K562 (cell line): ENCODE results near the gene ARMC12. TPM values are rescaled to one million over a fixed set of nuclear protein-coding genes. Genes with fewer than 3 reads are reported as not detected.

Experiments used
- ATAC-seq: fragments of 200-7000 bp; cut with Tn5 transposase; 3 replicates; pipeline ENCODE4 v1.9.1; 2020; ENCODE audit warnings: moderate library complexity
- BruUV-seq: library from RNA; stranded (reverse); fragments of 400-500 nt; replicated peaks from 2 replicates; lab custom pipeline; 2021; lab: Mats Ljungman, UMichigan
- CTCF ChIA-PET: fragments of 300-600 bp; formaldehyde crosslinking; extraction: SDS; loops from one replicate; lab custom pipeline; 2021; ENCODE audit warnings: low intra/inter-chr PET ratio; lab: Yijun Ruan, JAX
- POLR2A ChIA-PET: fragments of 300-600, 350-650 bp; sonication (Branson Sonifier 250); formaldehyde crosslinking; extraction: SDS; loops from one replicate; lab custom pipeline; 2021; ENCODE audit warnings: antibody characterized with exemption, inconsistent platforms; lab: Yijun Ruan, JAX
- DNase-seq, 4 experiments: peaks; one replicate each; pipeline versions ENCODE4 v3.0.0 to v3.0.0-alpha.2; 2011 to 2018; ENCODE audit warnings: low spot score in 3 of 4, mixed read lengths in 3 of 4; ENCODE audit errors: extremely low read depth in 1 of 4
- FAIRE-seq: peaks from 2 replicates; lab custom pipeline; 2011; peaks lifted over from hg19 to GRCh38; lab: Jason Lieb, UNC
- H2AFZ ChIP-seq: 2 replicates; pipeline ENCODE4 v1.6.0; 2011; ENCODE audit warnings: low read depth, low read length, control low read depth, inconsistent platforms
- H3K27ac ChIP-seq: fragments of 200-600 bp; 3 replicates; pipeline ENCODE4 v1.8.0; 2011; ENCODE audit warnings: low read depth, mild to moderate bottlenecking, control low read depth, inconsistent platforms, low read length, moderate library complexity, mixed read lengths; ENCODE audit errors: extremely low read depth
- H3K27me3 ChIP-seq, 2 experiments: fragments of 300-600 bp in 1 of 2; 2 replicates in 1 of 2; 3 replicates in 1 of 2; pipeline versions ENCODE4 v1.6.0 to v1.8.0; 2011; ENCODE audit warnings: inconsistent platforms in 2 of 2, low read length in 2 of 2, mild to moderate bottlenecking in 1 of 2, mixed read lengths in 1 of 2, moderate library complexity in 1 of 2; ENCODE audit not compliant: control insufficient read depth in 2 of 2, insufficient read depth in 2 of 2
- H3K36me3 ChIP-seq: fragments of 300-600 bp; 3 replicates; pipeline ENCODE4 v1.8.0; 2011; ENCODE audit warnings: mild to moderate bottlenecking, low read length, inconsistent platforms; ENCODE audit not compliant: control insufficient read depth, insufficient read depth
- H3K4me1 ChIP-seq, 2 experiments: fragments of 200-600 bp in 1 of 2; replicated peaks in 1 of 2; 2 replicates in 1 of 2; 3 replicates in 1 of 2; pipeline versions ENCODE4 v1.5.1 to v1.8.0; 2011; ENCODE audit warnings: inconsistent platforms in 2 of 2, low read length in 2 of 2, mild to moderate bottlenecking in 1 of 2, mixed read lengths in 1 of 2, moderate library complexity in 1 of 2; ENCODE audit not compliant: control insufficient read depth in 2 of 2, insufficient read depth in 2 of 2
- H3K4me2 ChIP-seq: 2 replicates; pipeline ENCODE4 v1.6.1; 2011; ENCODE audit warnings: low read length, control low read depth, inconsistent platforms, mixed read lengths; ENCODE audit not compliant: insufficient read depth
- H3K4me3 ChIP-seq: fragments of 200-600 bp; sonication (generic), shearing (Covaris generic); 2 replicates; pipeline ENCODE4 v1.5.1; 2016; ENCODE audit warnings: control low read depth, inconsistent platforms
- H3K79me2 ChIP-seq: fragments of 200-600 bp; 3 replicates; pipeline ENCODE4 v1.8.0; 2011; ENCODE audit warnings: low read length, inconsistent platforms; ENCODE audit not compliant: control insufficient read depth, insufficient read depth
- H3K9ac ChIP-seq, 2 experiments: 2 replicates each; pipeline versions ENCODE4 v1.6.0 to v1.6.1; 2011; ENCODE audit warnings: low read depth in 2 of 2, low read length in 2 of 2, control low read depth in 1 of 2, inconsistent platforms in 1 of 2, mild to moderate bottlenecking in 1 of 2, mixed read lengths in 1 of 2; ENCODE audit not compliant: insufficient read depth in 1 of 2
- H3K9me1 ChIP-seq: one replicate; pipeline ENCODE4 v1.6.0; 2011; ENCODE audit warnings: inconsistent platforms, mild to moderate bottlenecking, low read length, moderate library complexity; ENCODE audit not compliant: control insufficient read depth, insufficient read depth
- H3K9me3 ChIP-seq: replicated peaks from 2 replicates; pipeline ENCODE4 v1.5.1; 2011; ENCODE audit warnings: low read depth, low read length, inconsistent platforms; ENCODE audit not compliant: control insufficient read depth, insufficient read depth
- H4K20me1 ChIP-seq: replicated peaks from 2 replicates; pipeline ENCODE4 v1.6.1; 2011; ENCODE audit warnings: low read length, inconsistent platforms, mixed read lengths; ENCODE audit not compliant: control insufficient read depth, insufficient read depth
- ATF7 ChIP-seq: fragments of 450-650 bp; IDR thresholded peaks from 2 replicates; pipeline ENCODE4 v1.7.1; 2014; ENCODE audit warnings: mild to moderate bottlenecking, moderate library complexity
- BCL6 ChIP-seq: fragments of 250-450 bp; sonication (Bioruptor Pico); IDR thresholded peaks from 2 replicates; pipeline ENCODE4 v1.4.0; 2020
- CREB1 ChIP-seq, 2 experiments: sonication (generic) in 1 of 2; formaldehyde crosslinking in 1 of 2; IDR thresholded peaks; 2 replicates each; pipeline versions ENCODE4 v1.6.1 to v1.8.0; 2012 to 2022; ENCODE audit warnings: inconsistent platforms in 1 of 2, mild to moderate bottlenecking in 1 of 2, missing genetic modification reagents in 1 of 2, moderate library complexity in 1 of 2
- CTBP1 ChIP-seq: fragments of 450-650 bp; IDR thresholded peaks from 2 replicates; pipeline ENCODE4 v1.6.1; 2016; ENCODE audit warnings: borderline replicate concordance
- ESRRA ChIP-seq: fragments of 450-650 bp; IDR thresholded peaks from 2 replicates; pipeline ENCODE4 v1.6.1; 2014; ENCODE audit warnings: low read depth, mild to moderate bottlenecking, moderate library complexity, borderline replicate concordance
- HDAC2 ChIP-seq: fragments of 450-650 bp; IDR thresholded peaks from 2 replicates; pipeline ENCODE4 v1.6.1; 2016; ENCODE audit warnings: mild to moderate bottlenecking
- JUN ChIP-seq, 2 experiments: sonication (generic) in 1 of 2; formaldehyde crosslinking in 1 of 2; IDR thresholded peaks; 2 replicates each; pipeline versions ENCODE4 v1.6.1 to v1.8.0; 2012 to 2022; ENCODE audit warnings: borderline replicate concordance in 2 of 2, mild to moderate bottlenecking in 2 of 2, improper control_type of control experiment in 1 of 2, low read depth in 1 of 2, low read length in 1 of 2, missing genetic modification reagents in 1 of 2
- MAFF ChIP-seq: IDR thresholded peaks from 2 replicates; pipeline ENCODE4 v1.6.1; 2012; ENCODE audit warnings: low read length, improper control_type of control experiment
- MECOM ChIP-seq: fragments of 250-450 bp; sonication (Bioruptor Pico); IDR thresholded peaks from 2 replicates; pipeline ENCODE4 v1.8.0; 2022; ENCODE audit warnings: inconsistent platforms
- NKRF ChIP-seq: fragments of 450-650 bp; IDR thresholded peaks from 2 replicates; pipeline ENCODE4 v1.6.1; 2016; ENCODE audit warnings: borderline replicate concordance
- NR3C1 ChIP-seq: sonication (generic); formaldehyde crosslinking; IDR thresholded peaks from 2 replicates; pipeline ENCODE4 v1.8.1; 2022; ENCODE audit warnings: missing genetic modification reagents
- RBFOX2 ChIP-seq: fragments of 200-400 bp; formaldehyde crosslinking; IDR thresholded peaks from 2 replicates; pipeline ENCODE4 v1.6.1; 2017; ENCODE audit warnings: low read depth, mild to moderate bottlenecking, low read length, moderate library complexity
- RCOR1 ChIP-seq, 2 experiments: IDR thresholded peaks; 2 replicates each; pipeline ENCODE4 v1.6.1; 2012; ENCODE audit warnings: low read depth in 2 of 2, low read length in 2 of 2, borderline replicate concordance in 1 of 2, improper control_type of control experiment in 1 of 2
- SREBF2 ChIP-seq: sonication (generic); formaldehyde crosslinking; IDR thresholded peaks from 2 replicates; pipeline ENCODE4 v1.4.0; 2020; ENCODE audit warnings: mild to moderate bottlenecking, missing genetic modification reagents
- TEAD2 ChIP-seq: fragments of 450-650 bp; IDR thresholded peaks from 2 replicates; pipeline ENCODE4 v1.6.1; 2016; ENCODE audit warnings: missing genetic modification characterization, control low read depth, missing compliant biosample characterization
- U2AF2 ChIP-seq: fragments of 200-400 bp; formaldehyde crosslinking; optimal IDR thresholded peaks from 2 replicates; pipeline ENCODE3; 2017; ENCODE audit warnings: low read depth, mild to moderate bottlenecking, low read length
- ZNF121 ChIP-seq: sonication (generic); formaldehyde crosslinking; conservative IDR thresholded peaks from 2 replicates; pipeline ENCODE4 v1.8.0; 2022; ENCODE audit warnings: missing genetic modification reagents
- ZNF778 ChIP-seq: fragments of 450-650 bp; formaldehyde crosslinking; IDR thresholded peaks from 2 replicates; pipeline ENCODE4 v1.4.0; 2020; ENCODE audit warnings: mild to moderate bottlenecking, moderate library complexity
- ZZZ3 ChIP-seq: fragments of 450-650 bp; IDR thresholded peaks from 2 replicates; pipeline ENCODE4 v1.6.1; 2016; ENCODE audit warnings: antibody characterized with exemption, mild to moderate bottlenecking, moderate library complexity
- WGBS: fragments of 100-300 bp; shearing (Covaris generic); methylation state at CpG from one replicate; pipeline ENCODE4 v1.1.6; 2016; ENCODE audit warnings: low coverage, mixed read lengths; ENCODE audit not compliant: insufficient coverage; ENCODE audit errors: missing lambda C conversion rate; 5-methylcytosine and 5-hydroxymethylcytosine counted together
- in situ Hi-C: fragments of 300-500 bp; cut with MboI; formaldehyde crosslinking; loops from 4 replicates; pipeline ENCODE4 v1.15.0; 2018; ENCODE audit warnings: inconsistent platforms, mixed read lengths
- intact Hi-C: fragments of 100-400 bp; cut with micrococcal nuclease; formaldehyde crosslinking; loops from 2 replicates; pipeline ENCODE4 v1.14.2; 2022
- polyA plus RNA-seq, 8 experiments: library from polyadenylated mRNA; depleted of rRNA in 4 of 8; stranded (reverse) in 5 of 8; unstranded in 3 of 8; fragments of >200 nt; fragmentation: Nextera tagmentation in 2 of 8; fragmentation: Illumina TruSeq in 1 of 8; extraction: Ambion mirVana in 2 of 8; extraction: Trizol in 1 of 8; gene quantifications; 2 replicates each; pipeline versions ENCODE4 v1.2.1 to v1.2.3, GENCODE V29; 2011 to 2014; ENCODE audit warnings: inconsistent platforms in 1 of 8, missing spikeins in 1 of 8
- total RNA-seq, 7 experiments: library from RNA; depleted of rRNA in 6 of 7; stranded (reverse); fragments of >200 nt in 6 of 7; fragmentation: Illumina TruSeq in 2 of 7; extraction: Trizol in 2 of 7; gene quantifications; 2 replicates each; pipeline versions ENCODE4 v1.2.1 to v1.2.3, GENCODE V29; 2011 to 2021; ENCODE audit warnings: low replicate concordance in 1 of 7
- TF ChIP-seq, protein P1 (sequence below): sonication (generic); formaldehyde crosslinking; IDR thresholded peaks from 2 replicates; pipeline ENCODE4 v1.8.1; 2023; ENCODE audit warnings: mild to moderate bottlenecking, missing genetic modification reagents, moderate library complexity
- TF ChIP-seq, protein P2 (sequence below): fragments of 250-450 bp; sonication (Bioruptor Pico); IDR thresholded peaks from 2 replicates; pipeline ENCODE4 v1.8.0; 2022; ENCODE audit warnings: moderate library complexity, mild to moderate bottlenecking, inconsistent platforms

The ARMC12 gene
- total and polyA plus RNA-seq, 9 of the 15 experiments (the other 6 are each of a cell fraction or from before 2014, with no cell fraction given): 0.09 to 0.58 (median 0.31) TPM; not detected in 3

DNA sequence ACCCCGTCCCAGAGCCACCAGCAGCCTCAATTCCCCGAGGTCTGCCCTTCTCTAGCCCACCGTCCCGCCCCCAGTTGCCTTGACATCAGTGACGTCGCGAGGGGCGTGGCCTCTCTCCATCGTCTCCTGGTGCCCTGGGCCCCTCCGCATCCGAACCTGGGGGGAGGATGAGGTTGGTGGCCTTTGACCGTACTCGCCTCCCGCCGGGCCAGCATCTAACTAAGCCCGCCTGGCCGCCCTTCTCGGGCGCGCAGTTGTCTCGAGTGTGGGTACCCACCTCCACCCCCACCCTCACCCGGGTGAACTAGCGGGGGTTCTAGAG lies 5.5 kb upstream of the ARMC12 start:
- H4K20me1 ChIP-seq: no peaks in the 10 kb centered on the region
- H3K27me3 ChIP-seq: no peaks in the 10 kb centered on the region
- H3K27ac ChIP-seq: peak overlapping the region; percentile 85
- WGBS: under 1% methylated on average over 23 of the region's 23 CpGs
- peaks cover 51 to 67% of the 10 kb centered on the region in 2 experiments for H3K4me1 ChIP-seq
- H3K36me3 ChIP-seq: no peaks in the 10 kb centered on the region
- H3K9ac ChIP-seq: peak overlapping the region; percentile 71 to 95; a peak in 3 of 4 replicates
- H3K9me3 ChIP-seq: no peaks in the 10 kb centered on the region
- intact Hi-C loops: loop anchor here (10.0 kb wide), 1 partner anchor 363 kb away; no protein-coding TSS in a partner anchor
- DNase-seq (peak; percentile 92 to 97 (median 94)), ATAC-seq (peak; percentile 63), FAIRE-seq (peak; percentile 77)
- POLR2A ChIA-PET: interaction anchor here (0.5 to 1.2 kb wide), 5 partner anchors 10 to 214 kb away, joined by 3 to 4 read pairs (median 3); no protein-coding TSS in a partner anchor
- CTCF ChIA-PET: interaction anchor here (0.6 to 1.3 kb wide), 3 partner anchors 148 to 437 kb away, joined by 4 to 12 read pairs (median 6); no protein-coding TSS in a partner anchor
- peak overlapping the region; percentile 77 for H3K4me2 ChIP-seq
- H2AFZ ChIP-seq: peak overlapping the region; percentile 87
- no TSS peak for BruUV-seq
- in situ Hi-C loops: no loop called here
- no peaks in the 10 kb centered on the region; the same call in 2 of the 3 replicates for H3K79me2 ChIP-seq
- H3K9me1 ChIP-seq: no peaks in the 10 kb centered on the region
- H3K4me3 ChIP-seq: peak overlapping the region; percentile 77
- TF ChIP-seq MAFF (no peak), CTBP1 (peak; percentile 90), JUN (IDR thresholded peaks at IDR 0.05; ENCODE audit: borderline replicate concordance, low read depth, low read length) (no peak), JUN (CRISPR knock-in tag; IDR thresholded peaks at IDR 0.05; ENCODE audit: borderline replicate concordance) (no peak), U2AF2 (no peak), ZZZ3 (no peak), CREB1 (IDR thresholded peaks at IDR 0.05) (peak; percentile 66), CREB1 (CRISPR knock-in tag; IDR thresholded peaks at IDR 0.05) (no peak; the same call in 1 of the 2 replicates), ZNF778 (CRISPR knock-in tag) (no peak), TEAD2 (tag) (no peak), NR3C1 (CRISPR knock-in tag) (no peak), SREBF2 (CRISPR knock-in tag) (no peak), ATF7 (no peak), ESRRA (no peak), RBFOX2 (no peak; the same call in 1 of the 2 replicates), HDAC2 (peak; percentile 67), ZNF121 (CRISPR knock-in tag) (no peak), RCOR1 (IDR thresholded peaks at IDR 0.05; ENCODE audit: borderline replicate concordance in 1 of 2, low read depth in 2 of 2, low read length in 2 of 2) (peak in 1 of 2 experiments; percentile 89; a peak in 2 of 4 replicates), BCL6 (CRISPR knock-in tag) (no peak), NKRF (peak; percentile 12; the same call in 1 of the 2 replicates), MECOM (CRISPR knock-in tag) (no peak)
- TF ChIP-seq, protein P1, sequence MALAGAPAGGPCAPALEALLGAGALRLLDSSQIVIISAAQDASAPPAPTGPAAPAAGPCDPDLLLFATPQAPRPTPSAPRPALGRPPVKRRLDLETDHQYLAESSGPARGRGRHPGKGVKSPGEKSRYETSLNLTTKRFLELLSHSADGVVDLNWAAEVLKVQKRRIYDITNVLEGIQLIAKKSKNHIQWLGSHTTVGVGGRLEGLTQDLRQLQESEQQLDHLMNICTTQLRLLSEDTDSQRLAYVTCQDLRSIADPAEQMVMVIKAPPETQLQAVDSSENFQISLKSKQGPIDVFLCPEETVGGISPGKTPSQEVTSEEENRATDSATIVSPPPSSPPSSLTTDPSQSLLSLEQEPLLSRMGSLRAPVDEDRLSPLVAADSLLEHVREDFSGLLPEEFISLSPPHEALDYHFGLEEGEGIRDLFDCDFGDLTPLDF (CRISPR knock-in tag): no peak
- TF ChIP-seq, protein P2, sequence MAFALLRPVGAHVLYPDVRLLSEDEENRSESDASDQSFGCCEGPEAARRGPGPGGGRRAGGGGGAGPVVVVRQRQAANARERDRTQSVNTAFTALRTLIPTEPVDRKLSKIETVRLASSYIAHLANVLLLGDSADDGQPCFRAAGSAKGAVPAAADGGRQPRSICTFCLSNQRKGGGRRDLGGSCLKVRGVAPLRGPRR (CRISPR knock-in tag): no peak
